Astrocyte of the spinal cord (primary cell): Measurements from ENCODE around the gene SYN1.

ENCODE experiments used
- DNase-seq: peaks from one replicate; pipeline ENCODE4 v3.0.0; 2011; ENCODE audit warnings: low read depth, low spot score
- H3K4me3 ChIP-seq: 2 replicates; pipeline ENCODE4 v1.5.1; 2011; ENCODE audit warnings: low read depth, mild to moderate bottlenecking, low read length, moderate library complexity
- CTCF ChIP-seq: IDR thresholded peaks from 2 replicates; pipeline ENCODE4 v1.5.1; 2012; ENCODE audit warnings: low read depth, mild to moderate bottlenecking, low read length, inconsistent platforms
- in situ Hi-C: cut with HindIII; loops from 2 replicates; pipeline ENCODE4 v1.10.0; 2017; ENCODE audit warnings: low sequenced_read_pairs

Gene SYN1

GRCh38 chrX:47570794-47571193, 48.9 kb downstream of the SYN1 start:
- in situ Hi-C loops, result no loop called here
- no peak for TF ChIP-seq CTCF
- no peak for DNase-seq
- no peak overlapping the region for H3K4me3 ChIP-seq

GRCh38 chrX:47568656-47569295, 50.9 kb downstream of the SYN1 start:
- peak; percentile 45 for TF ChIP-seq CTCF
- in situ Hi-C loops, result no loop called here
- DNase-seq, result no peak
- no peak overlapping the region for H3K4me3 ChIP-seq

- DNase-seq, result no peak
- H3K4me3 ChIP-seq, result no peak overlapping the region
- TF ChIP-seq CTCF, result no peak
- in situ Hi-C loops, result no loop called here
These were observed 52.8 kb downstream of the SYN1 start for GRCh38 chrX:47566841-47567240.

GRCh38 chrX:47564438-47565085, 55.1 kb downstream of the SYN1 start:
- in situ Hi-C loops, result no loop called here
- H3K4me3 ChIP-seq, result no peak overlapping the region
- no peak for DNase-seq
- no peak for TF ChIP-seq CTCF

- no peak for DNase-seq
- H3K4me3 ChIP-seq, result no peak overlapping the region
- no peak for TF ChIP-seq CTCF
- in situ Hi-C loops, result no loop called here
These were observed 55.8 kb downstream of the SYN1 start for GRCh38 chrX:47563801-47564315.

GRCh38 chrX:47562615-47563243, 56.9 kb downstream of the SYN1 start:
- H3K4me3 ChIP-seq, result no peak overlapping the region
- DNase-seq, result peak; percentile 27
- TF ChIP-seq CTCF, result peak; percentile 38
- in situ Hi-C loops, result no loop called here
